Activated T-cell treated with anti-CD3 and anti-CD28 coated beads, Interleukin-2, amount 50 U/mL, for 72 hours (primary cell): ENCODE measurements around the gene CZIB. TPM values are rescaled to one million over a fixed set of nuclear protein-coding genes. Genes with fewer than 3 reads are reported as not detected.

Experiments used
- ATAC-seq, 2 donors: fragments of 150-1000 bp; cut with Tn5 transposase; replicated peaks in 1 of 2; 2 replicates each; pipeline ENCODE4 v1.10.0; 2021; ENCODE audit warnings: moderate library complexity in 2 of 2, mild to moderate bottlenecking in 1 of 2
- DNase-seq, 2 donors: peaks; one replicate each; pipeline ENCODE4 v3.0.0; 2021 to 2022; ENCODE audit warnings: mixed read lengths in 1 of 2
- H3K27ac Mint-ChIP-seq: one replicate; pipeline ENCODE4 v1.8.0; 2022; ENCODE audit warnings: mild to moderate bottlenecking, moderate library complexity, mixed read lengths
- H3K27me3 Mint-ChIP-seq: one replicate; pipeline ENCODE4 v1.8.0; 2022; ENCODE audit warnings: low read depth, mixed read lengths
- H3K36me3 Mint-ChIP-seq, 2 donors: one replicate each; pipeline ENCODE4 v1.8.0; 2022; ENCODE audit warnings: mixed read lengths in 2 of 2, mild to moderate bottlenecking in 1 of 2; ENCODE audit not compliant: insufficient read depth in 2 of 2
- H3K4me1 Mint-ChIP-seq: one replicate; pipeline ENCODE4 v1.8.0; 2022; ENCODE audit warnings: low read depth, mixed read lengths
- H3K4me3 Mint-ChIP-seq, 2 donors: one replicate each; pipeline ENCODE4 v1.8.0; 2022; ENCODE audit warnings: mild to moderate bottlenecking in 2 of 2, mixed read lengths in 2 of 2, moderate library complexity in 2 of 2
- H3K9me3 Mint-ChIP-seq, 2 donors: one replicate each; pipeline ENCODE4 v1.8.0; 2022; ENCODE audit warnings: mixed read lengths in 2 of 2
- total RNA-seq, 2 donors: library from RNA; stranded (reverse); gene quantifications; one replicate each; pipeline ENCODE4 v1.2.3, GENCODE V29; 2022

The CZIB gene
- total RNA-seq, 2 donors from 2014 or later = 43.1 to 43.4 TPM

- Mint-ChIP-seq H3K36me3 (peaks cover 8 to 22% of the 10 kb centered on the region in 2 donors), H3K27me3 (no peaks in the 10 kb centered on the region), H3K4me1 (no peaks in the 10 kb centered on the region), H3K4me3 (no peak overlapping the region), H3K27ac (no peak overlapping the region), H3K9me3 (no peaks in the 10 kb centered on the region)
- no peak for DNase-seq
- no peak for ATAC-seq
Measured at GRCh38 chr1:53255031-53255430, 34.6 kb upstream of the CZIB start.

GRCh38 chr1:53254011-53254640 is 33.7 kb upstream of the CZIB start:
- ATAC-seq (no peak), DNase-seq (no peak)
- Mint-ChIP-seq H3K27ac (no peak overlapping the region), H3K4me1 (no peaks in the 10 kb centered on the region), H3K9me3 (no peaks in the 10 kb centered on the region), H3K27me3 (no peaks in the 10 kb centered on the region), H3K4me3 (no peak overlapping the region), H3K36me3 (peaks cover 8 to 24% of the 10 kb centered on the region in 2 donors)

- no peak overlapping the region for H3K27ac Mint-ChIP-seq
- no peak for DNase-seq
- H3K4me3 Mint-ChIP-seq = no peak overlapping the region
- peaks cover 7 to 13% of the 10 kb centered on the region in 2 donors for H3K36me3 Mint-ChIP-seq
- no peaks in the 10 kb centered on the region for H3K27me3 Mint-ChIP-seq
- H3K9me3 Mint-ChIP-seq = no peaks in the 10 kb centered on the region
- no peaks in the 10 kb centered on the region for H3K4me1 Mint-ChIP-seq
- no peak for ATAC-seq
Measured at GRCh38 chr1:53250325-53250724, 29.9 kb upstream of the CZIB start.

GRCh38 chr1:53249706-53250105 is 29.3 kb upstream of the CZIB start:
- Mint-ChIP-seq H3K36me3 (peaks cover 7 to 13% of the 10 kb centered on the region in 2 donors), H3K9me3 (no peaks in the 10 kb centered on the region), H3K4me3 (no peak overlapping the region), H3K4me1 (no peaks in the 10 kb centered on the region), H3K27me3 (no peaks in the 10 kb centered on the region), H3K27ac (no peak overlapping the region)
- DNase-seq = no peak
- ATAC-seq = no peak

- Mint-ChIP-seq H3K4me3 (no peak overlapping the region), H3K9me3 (no peaks in the 10 kb centered on the region), H3K27ac (no peak overlapping the region), H3K36me3 (peaks cover 7 to 11% of the 10 kb centered on the region in 2 donors), H3K4me1 (no peaks in the 10 kb centered on the region), H3K27me3 (no peaks in the 10 kb centered on the region)
- no peak for ATAC-seq
- no peak for DNase-seq
Measured at GRCh38 chr1:53246261-53247134, 26.1 kb upstream of the CZIB start.

GRCh38 chr1:53244141-53244540 is 23.7 kb upstream of the CZIB start:
- Mint-ChIP-seq H3K36me3 (peaks cover 3 to 4% of the 10 kb centered on the region in 2 donors), H3K9me3 (no peaks in the 10 kb centered on the region), H3K4me3 (no peak overlapping the region), H3K27ac (no peak overlapping the region), H3K4me1 (peaks cover under 1% of the 10 kb centered on the region), H3K27me3 (no peaks in the 10 kb centered on the region)
- DNase-seq (no peak), ATAC-seq (no peak)

- Mint-ChIP-seq H3K4me1 (peaks cover 16% of the 10 kb centered on the region), H3K27me3 (no peaks in the 10 kb centered on the region), H3K4me3 (no peak overlapping the region), H3K9me3 (no peaks in the 10 kb centered on the region), H3K27ac (no peak overlapping the region), H3K36me3 (peaks cover 4 to 6% of the 10 kb centered on the region in 2 donors)
- no peak for DNase-seq
- no peak for ATAC-seq
Measured at GRCh38 chr1:53242381-53242780, 21.9 kb upstream of the CZIB start.

- H3K4me1 Mint-ChIP-seq = peaks cover 21% of the 10 kb centered on the region
- H3K4me3 Mint-ChIP-seq = no peak overlapping the region
- H3K27ac Mint-ChIP-seq = no peak overlapping the region
- H3K9me3 Mint-ChIP-seq = no peaks in the 10 kb centered on the region
- DNase-seq (no peak), ATAC-seq (no peak)
- no peaks in the 10 kb centered on the region for H3K27me3 Mint-ChIP-seq
- H3K36me3 Mint-ChIP-seq = peaks cover 4 to 6% of the 10 kb centered on the region in 2 donors
Measured at GRCh38 chr1:53241828-53242227, 21.4 kb upstream of the CZIB start.

- DNase-seq (peak; percentile 96), ATAC-seq (peak; percentile 100)
- H3K4me3 Mint-ChIP-seq = peak within 1 kb of the TSS; percentile 97 to 99
- no peaks in the 10 kb centered on the region for H3K9me3 Mint-ChIP-seq
- H3K27ac Mint-ChIP-seq = peak within 1 kb of the TSS; percentile 98
- H3K4me1 Mint-ChIP-seq = peaks cover 30% of the 10 kb centered on the region
- peaks cover 6 to 8% of the 10 kb centered on the region in 2 donors for H3K36me3 Mint-ChIP-seq
- no peaks in the 10 kb centered on the region for H3K27me3 Mint-ChIP-seq
Measured at GRCh38 chr1:53238197-53239155, 18.0 kb upstream of the CZIB start, which contains the start of gene MAGOH. MAGOH (minus strand) TSS chr1:53238518; CDS start chr1:53238448, 70 bp downstream.

- peaks cover 30% of the 10 kb centered on the region for H3K4me1 Mint-ChIP-seq
- H3K36me3 Mint-ChIP-seq = peaks cover 6 to 9% of the 10 kb centered on the region in 2 donors
- no peak for ATAC-seq
- peak overlapping the region; percentile 98 for H3K27ac Mint-ChIP-seq
- H3K9me3 Mint-ChIP-seq = no peaks in the 10 kb centered on the region
- H3K27me3 Mint-ChIP-seq = no peaks in the 10 kb centered on the region
- peak overlapping the region; percentile 97 to 99 for H3K4me3 Mint-ChIP-seq
- no peak for DNase-seq
Measured at GRCh38 chr1:53237638-53238037, 17.2 kb upstream of the CZIB start.

GRCh38 chr1:53220962-53221286 is 490 bp upstream of the CZIB start:
- Mint-ChIP-seq H3K36me3 (peaks cover 0 to 1% of the 10 kb centered on the region in 2 donors), H3K27ac (peak overlapping the region; percentile 94), H3K4me3 (peak overlapping the region; percentile 87), H3K9me3 (no peaks in the 10 kb centered on the region), H3K4me1 (peaks cover 37% of the 10 kb centered on the region), H3K27me3 (no peaks in the 10 kb centered on the region)
- ATAC-seq (no peak), DNase-seq (no peak)

- Mint-ChIP-seq H3K9me3 (no peaks in the 10 kb centered on the region), H3K36me3 (peaks cover 0 to 4% of the 10 kb centered on the region in 2 donors), H3K27me3 (no peaks in the 10 kb centered on the region), H3K4me1 (peaks cover 37% of the 10 kb centered on the region), H3K27ac (peak overlapping the region; percentile 94), H3K4me3 (peak overlapping the region; percentile 87)
- no peak for ATAC-seq
- DNase-seq = no peak
Measured at GRCh38 chr1:53219711-53220110, 723 bp downstream of the CZIB start.

GRCh38 chr1:53218201-53218600 is 2.2 kb downstream of the CZIB start:
- Mint-ChIP-seq H3K4me3 (no peak overlapping the region), H3K36me3 (peaks cover 0 to 5% of the 10 kb centered on the region in 2 donors), H3K4me1 (peaks cover 37% of the 10 kb centered on the region), H3K27me3 (no peaks in the 10 kb centered on the region), H3K27ac (no peak overlapping the region), H3K9me3 (no peaks in the 10 kb centered on the region)
- ATAC-seq (no peak), DNase-seq (no peak)
